ENCODE results near the gene DENND1A. TPM values are rescaled to one million over a fixed set of nuclear protein-coding genes. Genes with fewer than 3 reads are reported as not detected.

The DENND1A gene
- total RNA-seq, 1 experiment from 2014 or later, result 23.5 TPM

DNA sequence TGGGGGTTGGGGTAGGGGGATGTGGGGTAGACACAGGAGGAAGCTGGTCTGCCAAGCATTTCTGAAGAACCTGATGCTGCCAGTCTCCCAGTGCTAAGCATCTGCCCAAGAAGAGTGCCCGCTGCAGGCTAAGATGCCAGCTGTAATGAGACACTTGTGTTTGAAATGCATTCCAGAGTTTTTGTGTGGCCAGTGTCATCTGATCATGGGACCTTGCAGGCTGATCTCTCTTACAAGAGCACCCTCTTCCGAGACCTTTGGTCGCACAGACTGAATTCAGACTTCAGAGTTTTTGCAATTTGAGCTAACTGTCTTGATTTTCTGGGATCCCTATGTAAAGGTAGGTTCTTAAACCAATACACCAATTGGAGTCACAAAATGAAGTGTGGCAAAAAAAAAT lies 58.1 kb downstream of the DENND1A start:
- Mint-ChIP-seq H3K36me3 (peaks cover 8% of the 10 kb centered on the region; the same call in 1 of the 2 replicates), H3K27ac (no peak overlapping the region), H3K27me3 (ENCODE audit: low read depth) (no peaks in the 10 kb centered on the region), H3K4me1 (peaks cover 38% of the 10 kb centered on the region), H3K4me3 (no peak overlapping the region), H3K9me3 (no peaks in the 10 kb centered on the region)
- ATAC-seq (no peak; the same call in 1 of the 2 replicates), DNase-seq (ENCODE audit: low spot score) (no peak)
- ChIA-PET POLR2A (no interaction called here), CTCF (interaction anchor here (0.8 to 0.9 kb wide), 2 partner anchors 330 to 424 kb away, joined by 3 read pairs; no protein-coding TSS in a partner anchor)
- TF ChIP-seq PRRX2 (CRISPR knock-in tag; IDR thresholded peaks at IDR 0.05), result no peak
- TF ChIP-seq, protein P1, sequence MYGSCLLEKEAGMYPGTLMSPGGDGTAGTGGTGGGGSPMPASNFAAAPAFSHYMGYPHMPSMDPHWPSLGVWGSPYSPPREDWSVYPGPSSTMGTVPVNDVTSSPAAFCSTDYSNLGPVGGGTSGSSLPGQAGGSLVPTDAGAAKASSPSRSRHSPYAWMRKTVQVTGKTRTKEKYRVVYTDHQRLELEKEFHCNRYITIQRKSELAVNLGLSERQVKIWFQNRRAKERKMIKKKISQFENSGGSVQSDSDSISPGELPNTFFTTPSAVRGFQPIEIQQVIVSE (CRISPR knock-in tag; IDR thresholded peaks at IDR 0.05; ENCODE audit: borderline replicate concordance), result no peak
- TF ChIP-seq E2F4 (CRISPR knock-in tag; IDR thresholded peaks at IDR 0.05; ENCODE audit: borderline replicate concordance, low read depth), result no peak
- TF ChIP-seq ATF3 (CRISPR knock-in tag; conservative IDR thresholded peaks at IDR 0.05), result no peak
- TF ChIP-seq NFE2L1 (CRISPR knock-in tag; IDR thresholded peaks at IDR 0.05), result no peak
- no peak for TF ChIP-seq RORB (CRISPR knock-in tag; IDR thresholded peaks at IDR 0.05)
- no peak for TF ChIP-seq USF2 (CRISPR knock-in tag; IDR thresholded peaks at IDR 0.05)
- no peak for TF ChIP-seq IRF1 (CRISPR knock-in tag; IDR thresholded peaks at IDR 0.05)
- TF ChIP-seq PREB (CRISPR knock-in tag; IDR thresholded peaks at IDR 0.05; ENCODE audit: borderline replicate concordance), result no peak
- TF ChIP-seq NR1H2 (CRISPR knock-in tag; IDR thresholded peaks at IDR 0.05), result no peak
- no peak for TF ChIP-seq JUN (CRISPR knock-in tag; IDR thresholded peaks at IDR 0.05)
- no peak for TF ChIP-seq ZMAT4 (CRISPR knock-in tag; IDR thresholded peaks at IDR 0.05)

GRCh38 chr9:123868002-123868401 lies 61.9 kb downstream of the DENND1A start:
- TF ChIP-seq GABPB1 (CRISPR knock-in tag; IDR thresholded peaks at IDR 0.05) (peak; percentile 46; the same call in 1 of the 2 replicates), ZBTB21 (CRISPR knock-in tag; IDR thresholded peaks at IDR 0.05; ENCODE audit: borderline replicate concordance) (no peak)
- ChIA-PET POLR2A (no interaction called here), CTCF (no interaction called here)
- H3K4me3 Mint-ChIP-seq, result no peak overlapping the region
- H3K36me3 Mint-ChIP-seq, result no peaks in the 10 kb centered on the region
- no peaks in the 10 kb centered on the region for H3K9me3 Mint-ChIP-seq
- H3K27ac Mint-ChIP-seq, result no peak overlapping the region
- no peak for DNase-seq (ENCODE audit: low spot score)
- peaks cover 11% of the 10 kb centered on the region for H3K27me3 Mint-ChIP-seq (ENCODE audit: low read depth)
- peaks cover 70% of the 10 kb centered on the region for H3K4me1 Mint-ChIP-seq
- ATAC-seq, result no peak

- H3K36me3 Mint-ChIP-seq, result no peaks in the 10 kb centered on the region
- H3K4me1 Mint-ChIP-seq, result peaks cover 71% of the 10 kb centered on the region
- H3K27me3 Mint-ChIP-seq (ENCODE audit: low read depth), result peaks cover 20% of the 10 kb centered on the region
- no peak overlapping the region for H3K4me3 Mint-ChIP-seq
- no peaks in the 10 kb centered on the region for H3K9me3 Mint-ChIP-seq
- no peak overlapping the region for H3K27ac Mint-ChIP-seq
- ChIA-PET CTCF (no interaction called here), POLR2A (no interaction called here)
- DNase-seq (ENCODE audit: low spot score) (no peak), ATAC-seq (no peak)
- TF ChIP-seq TP53 (CRISPR knock-in tag; IDR thresholded peaks at IDR 0.05), result no peak
- TF ChIP-seq NFATC4 (CRISPR knock-in tag; IDR thresholded peaks at IDR 0.05), result no peak
- TF ChIP-seq HMGXB4 (CRISPR knock-in tag; IDR thresholded peaks at IDR 0.05), result no peak
- TF ChIP-seq ZNF416 (CRISPR knock-in tag; IDR thresholded peaks at IDR 0.05), result no peak
- no peak for TF ChIP-seq ATF2 (CRISPR knock-in tag; IDR thresholded peaks at IDR 0.05; ENCODE audit: borderline replicate concordance, low read depth)
- TF ChIP-seq FOXK1 (CRISPR knock-in tag; IDR thresholded peaks at IDR 0.05), result no peak
These were observed 62.9 kb downstream of the DENND1A start for GRCh38 chr9:123867034-123867433.
